Activated CD8-positive, alpha-beta memory T cell treated with anti-CD3 and anti-CD28 coated beads, Interleukin-2, amount 50 U/mL, for 24 hours (primary cell): Measurements from ENCODE around the gene CARD16.

Experiments
- DNase-seq: peaks from one replicate; pipeline ENCODE4 v3.0.0-alpha.2; 2020; ENCODE audit errors: extremely low read depth

The CARD16 gene

GRCh38 chr11:104995001-104995408 lies 50.1 kb downstream of the CARD16 start:
- no peak for DNase-seq

DNA sequence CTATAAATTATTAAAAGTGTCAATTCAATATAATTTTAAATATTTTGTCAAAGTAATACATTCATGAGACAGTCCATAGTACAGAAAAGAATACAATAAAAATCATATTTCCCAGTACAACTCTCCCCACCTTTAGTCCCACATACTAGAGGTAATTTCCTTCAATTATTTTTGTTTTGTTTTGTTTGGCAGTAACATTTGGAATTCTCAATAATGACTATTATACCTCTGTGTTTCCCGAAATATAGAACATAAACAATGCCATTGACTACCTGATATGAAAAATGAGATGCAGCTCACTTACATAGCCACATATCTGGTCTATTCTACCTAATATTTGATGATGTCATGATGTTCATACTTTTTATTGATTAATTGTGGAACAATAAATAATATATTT lies 52.4 kb downstream of the CARD16 start:
- no peak for DNase-seq

- no peak for DNase-seq
Measured at GRCh38 chr11:104991994-104992393, 53.1 kb downstream of the CARD16 start.
